HG02642 (cell line): ENCODE data around the gene NLGN4Y.
A peak's percentile ranks its signal among the peaks of the same experiment; 100 is the strongest.
"Not testable (repeated sequence)": the region's sequence is repeated elsewhere in the genome, so short reads cannot be mapped to it uniquely, and the experiment has no call there.

Source experiments
- ATAC-seq: cut with Tn5 transposase; IDR thresholded peaks from one replicate; pipeline ENCODE4 v1.9.1; 2021; ENCODE audit warnings: mild to moderate bottlenecking; ENCODE audit not compliant: unreplicated experiment, poor library complexity

NLGN4Y gene

GRCh38 chrY:14828531-14828930, 304.2 kb downstream of the NLGN4Y start:
- ATAC-seq, result no peak

- ATAC-seq, result no peak
Observed at GRCh38 chrY:14829366-14829885, 305.1 kb downstream of the NLGN4Y start.

GRCh38 chrY:14834103-14835060, 310.1 kb downstream of the NLGN4Y start:
- peak; percentile 70 for ATAC-seq

- no peak for ATAC-seq
Observed at GRCh38 chrY:14837466-14837865, 313.1 kb downstream of the NLGN4Y start.

GRCh38 chrY:14850734-14851133, 326.4 kb downstream of the NLGN4Y start:
- no peak for ATAC-seq

GRCh38 chrY:14860448-14860847, 336.1 kb downstream of the NLGN4Y start:
- no peak for ATAC-seq

- not testable (repeated sequence) for ATAC-seq
Observed at GRCh38 chrY:14861033-14861432, 336.7 kb downstream of the NLGN4Y start.

GRCh38 chrY:14871971-14872370, 347.6 kb downstream of the NLGN4Y start:
- ATAC-seq, result no peak
